ENCODE results near the gene COL25A1.

- TF ChIP-seq POLR2A (IDR thresholded peaks at IDR 0.05) = no peak
- no peak for TF ChIP-seq CTCF (IDR thresholded peaks at IDR 0.05)
Measured at GRCh38 chr4:109015413-109015810, 287.0 kb downstream of the COL25A1 start.

Measured in upper lobe of left lung (tissue), 4 donors.